ENCODE data around the gene SGSM1.

Gene SGSM1

GRCh38 chr22:24809331-24809730 is 3.3 kb downstream of the SGSM1 start:
- Histone ChIP-seq H3K4me1 (ENCODE audit: insufficient read depth, low read length) (peaks cover 8% of the 10 kb centered on the region), H3K27me3 (ENCODE audit: insufficient read depth, low read length) (peaks cover 4% of the 10 kb centered on the region; the same call in 1 of the 2 replicates), H3K27ac (ENCODE audit: low read depth, low read length) (no peak overlapping the region), H3K4me3 (ENCODE audit: low read length) (no peak overlapping the region), H3K36me3 (ENCODE audit: insufficient read depth, low read length) (no peaks in the 10 kb centered on the region), H3K9me3 (ENCODE audit: insufficient read depth, low read depth, low read length) (no peaks in the 10 kb centered on the region), H3K9ac (ENCODE audit: low read depth, low read length) (no peak overlapping the region)
- 93% methylated on average over 2 of the region's 2 CpGs for WGBS

GRCh38 chr22:24810043-24810749 is 4.2 kb downstream of the SGSM1 start:
- 82% methylated on average over 14 of the region's 14 CpGs for WGBS
- H3K4me1 ChIP-seq (ENCODE audit: insufficient read depth, low read length) = peaks cover 8% of the 10 kb centered on the region

GRCh38 chr22:24812950-24813775 is 7.2 kb downstream of the SGSM1 start:
- no peaks in the 10 kb centered on the region for H3K27me3 ChIP-seq (ENCODE audit: insufficient read depth, low read length)
- H3K9me3 ChIP-seq (ENCODE audit: insufficient read depth, low read depth, low read length) = 0 out of 2 replicates have a peak, but pooled peaks cover 3% of the 10 kb centered on the region
- 87% methylated on average over 13 of the region's 13 CpGs for WGBS
- peaks cover 8% of the 10 kb centered on the region for H3K4me1 ChIP-seq (ENCODE audit: insufficient read depth, low read length)
- no peaks in the 10 kb centered on the region for H3K36me3 ChIP-seq (ENCODE audit: insufficient read depth, low read length)
- H3K27ac ChIP-seq (ENCODE audit: low read depth, low read length) = no peak overlapping the region
- no peak overlapping the region for H3K4me3 ChIP-seq (ENCODE audit: low read length)
- no peak overlapping the region for H3K9ac ChIP-seq (ENCODE audit: low read depth, low read length)

More at GRCh38 chr22:24810043-24810749, 4.2 kb downstream of the SGSM1 start:
- Histone ChIP-seq H3K36me3 (ENCODE audit: insufficient read depth, low read length) (no peaks in the 10 kb centered on the region), H3K4me3 (ENCODE audit: low read length) (no peak overlapping the region), H3K27me3 (ENCODE audit: insufficient read depth, low read length) (peaks cover 4% of the 10 kb centered on the region; the same call in 1 of the 2 replicates), H3K9me3 (ENCODE audit: insufficient read depth, low read depth, low read length) (no peaks in the 10 kb centered on the region), H3K9ac (ENCODE audit: low read depth, low read length) (no peak overlapping the region), H3K27ac (ENCODE audit: low read depth, low read length) (no peak overlapping the region)

- Histone ChIP-seq H3K36me3 (ENCODE audit: insufficient read depth, low read length) (no peaks in the 10 kb centered on the region), H3K27me3 (ENCODE audit: insufficient read depth, low read length) (no peaks in the 10 kb centered on the region)
- 91% methylated on average over 9 of the region's 9 CpGs for WGBS
Measured at GRCh38 chr22:24813861-24814770, 8.1 kb downstream of the SGSM1 start.

GRCh38 chr22:24816806-24817205 is 10.8 kb downstream of the SGSM1 start:
- no peak overlapping the region for H3K9ac ChIP-seq (ENCODE audit: low read depth, low read length)
- 82% methylated on average over 4 of the region's 4 CpGs for WGBS

More at GRCh38 chr22:24813861-24814770, 8.1 kb downstream of the SGSM1 start:
- H3K9me3 ChIP-seq (ENCODE audit: insufficient read depth, low read depth, low read length) = 0 out of 2 replicates have a peak, but pooled peaks cover 3% of the 10 kb centered on the region
- H3K4me3 ChIP-seq (ENCODE audit: low read length) = no peak overlapping the region
- H3K4me1 ChIP-seq (ENCODE audit: insufficient read depth, low read length) = peaks cover 8% of the 10 kb centered on the region
- no peak overlapping the region for H3K27ac ChIP-seq (ENCODE audit: low read depth, low read length)
- H3K9ac ChIP-seq (ENCODE audit: low read depth, low read length) = no peak overlapping the region

GRCh38 chr22:24819487-24819886 is 13.5 kb downstream of the SGSM1 start:
- Histone ChIP-seq H3K9me3 (ENCODE audit: insufficient read depth, low read depth, low read length) (0 out of 2 replicates have a peak, but pooled peaks cover 3% of the 10 kb centered on the region), H3K9ac (ENCODE audit: low read depth, low read length) (no peak overlapping the region), H3K4me1 (ENCODE audit: insufficient read depth, low read length) (no peaks in the 10 kb centered on the region), H3K36me3 (ENCODE audit: insufficient read depth, low read length) (no peaks in the 10 kb centered on the region), H3K27ac (ENCODE audit: low read depth, low read length) (no peak overlapping the region), H3K27me3 (ENCODE audit: insufficient read depth, low read length) (no peaks in the 10 kb centered on the region), H3K4me3 (ENCODE audit: low read length) (no peak overlapping the region)
- WGBS = 78% methylated on average over 2 of the region's 2 CpGs

More at GRCh38 chr22:24816806-24817205, 10.8 kb downstream of the SGSM1 start:
- no peaks in the 10 kb centered on the region for H3K36me3 ChIP-seq (ENCODE audit: insufficient read depth, low read length)
- H3K9me3 ChIP-seq (ENCODE audit: insufficient read depth, low read depth, low read length) = 0 out of 2 replicates have a peak, but pooled peaks cover 3% of the 10 kb centered on the region
- H3K27me3 ChIP-seq (ENCODE audit: insufficient read depth, low read length) = no peaks in the 10 kb centered on the region
- no peak overlapping the region for H3K27ac ChIP-seq (ENCODE audit: low read depth, low read length)
- no peak overlapping the region for H3K4me3 ChIP-seq (ENCODE audit: low read length)
- H3K4me1 ChIP-seq (ENCODE audit: insufficient read depth, low read length) = no peaks in the 10 kb centered on the region

GRCh38 chr22:24819911-24820461 is 14.0 kb downstream of the SGSM1 start:
- WGBS = 87% methylated on average over 10 of the region's 10 CpGs
- H3K9ac ChIP-seq (ENCODE audit: low read depth, low read length) = no peak overlapping the region
- H3K27me3 ChIP-seq (ENCODE audit: insufficient read depth, low read length) = no peaks in the 10 kb centered on the region

GRCh38 chr22:24822471-24822870 is 16.5 kb downstream of the SGSM1 start:
- H3K36me3 ChIP-seq (ENCODE audit: insufficient read depth, low read length) = no peaks in the 10 kb centered on the region
- no peaks in the 10 kb centered on the region for H3K9me3 ChIP-seq (ENCODE audit: insufficient read depth, low read depth, low read length)
- no peak overlapping the region for H3K4me3 ChIP-seq (ENCODE audit: low read length)
- no peak overlapping the region for H3K27ac ChIP-seq (ENCODE audit: low read depth, low read length)
- no peaks in the 10 kb centered on the region for H3K27me3 ChIP-seq (ENCODE audit: insufficient read depth, low read length)
- WGBS = 90% methylated on average over 2 of the region's 2 CpGs
- H3K9ac ChIP-seq (ENCODE audit: low read depth, low read length) = no peak overlapping the region
- no peaks in the 10 kb centered on the region for H3K4me1 ChIP-seq (ENCODE audit: insufficient read depth, low read length)

More at GRCh38 chr22:24819911-24820461, 14.0 kb downstream of the SGSM1 start:
- Histone ChIP-seq H3K36me3 (ENCODE audit: insufficient read depth, low read length) (no peaks in the 10 kb centered on the region), H3K9me3 (ENCODE audit: insufficient read depth, low read depth, low read length) (0 out of 2 replicates have a peak, but pooled peaks cover 3% of the 10 kb centered on the region), H3K27ac (ENCODE audit: low read depth, low read length) (no peak overlapping the region), H3K4me3 (ENCODE audit: low read length) (no peak overlapping the region), H3K4me1 (ENCODE audit: insufficient read depth, low read length) (no peaks in the 10 kb centered on the region)

GRCh38 chr22:24823787-24824186 is 17.8 kb downstream of the SGSM1 start:
- 97% methylated on average over 9 of the region's 9 CpGs for WGBS
- no peak overlapping the region for H3K9ac ChIP-seq (ENCODE audit: low read depth, low read length)
- H3K27ac ChIP-seq (ENCODE audit: low read depth, low read length) = no peak overlapping the region
- no peak overlapping the region for H3K4me3 ChIP-seq (ENCODE audit: low read length)
- H3K36me3 ChIP-seq (ENCODE audit: insufficient read depth, low read length) = no peaks in the 10 kb centered on the region
- no peaks in the 10 kb centered on the region for H3K27me3 ChIP-seq (ENCODE audit: insufficient read depth, low read length)
- H3K9me3 ChIP-seq (ENCODE audit: insufficient read depth, low read depth, low read length) = no peaks in the 10 kb centered on the region
- H3K4me1 ChIP-seq (ENCODE audit: insufficient read depth, low read length) = no peaks in the 10 kb centered on the region

GRCh38 chr22:24824250-24824649 is 18.2 kb downstream of the SGSM1 start:
- Histone ChIP-seq H3K27ac (ENCODE audit: low read depth, low read length) (no peak overlapping the region), H3K36me3 (ENCODE audit: insufficient read depth, low read length) (no peaks in the 10 kb centered on the region), H3K27me3 (ENCODE audit: insufficient read depth, low read length) (no peaks in the 10 kb centered on the region), H3K9me3 (ENCODE audit: insufficient read depth, low read depth, low read length) (no peaks in the 10 kb centered on the region), H3K4me3 (ENCODE audit: low read length) (no peak overlapping the region), H3K4me1 (ENCODE audit: insufficient read depth, low read length) (no peaks in the 10 kb centered on the region), H3K9ac (ENCODE audit: low read depth, low read length) (no peak overlapping the region)
- 68% methylated on average over 3 of the region's 3 CpGs for WGBS

All from HUES64 (cell line).